ENCODE data around the gene ZNF831.

Gene ZNF831

GRCh38 chr20:59163631-59164530 lies at the start of gene ZNF831:
TSS of gene ZNF831 (plus strand) at chr20:59163821. CDS start at chr20:59191020, 27,199 bp downstream.
- in situ Hi-C loops (cut with MboI; ENCODE audit: low sequenced_read_pairs), result no loop called here

GRCh38 chr20:59117526-59117925 lies 46.1 kb upstream of the ZNF831 start:
- in situ Hi-C loops (cut with MboI; ENCODE audit: low sequenced_read_pairs), result no loop called here

- in situ Hi-C loops (cut with MboI; ENCODE audit: low sequenced_read_pairs), result no loop called here
These were observed 44.8 kb upstream of the ZNF831 start for GRCh38 chr20:59118855-59119254.

GRCh38 chr20:59120491-59120890 lies 43.1 kb upstream of the ZNF831 start:
- in situ Hi-C loops (cut with MboI; ENCODE audit: low sequenced_read_pairs), result no loop called here

GRCh38 chr20:59120919-59121318 lies 42.7 kb upstream of the ZNF831 start:
- in situ Hi-C loops (cut with MboI; ENCODE audit: low sequenced_read_pairs), result no loop called here

- in situ Hi-C loops (cut with MboI; ENCODE audit: low sequenced_read_pairs), result no loop called here
These were observed 41.7 kb upstream of the ZNF831 start for GRCh38 chr20:59121714-59122565.

GRCh38 chr20:59122566-59122919 lies 41.1 kb upstream of the ZNF831 start:
- in situ Hi-C loops (cut with MboI; ENCODE audit: low sequenced_read_pairs), result no loop called here

- in situ Hi-C loops (cut with MboI; ENCODE audit: low sequenced_read_pairs), result no loop called here
These were observed 40.5 kb upstream of the ZNF831 start for GRCh38 chr20:59123011-59123677.

GRCh38 chr20:59123678-59124255 lies 39.9 kb upstream of the ZNF831 start:
- in situ Hi-C loops (cut with MboI; ENCODE audit: low sequenced_read_pairs), result no loop called here

- in situ Hi-C loops (cut with MboI; ENCODE audit: low sequenced_read_pairs), result no loop called here
These were observed 39.2 kb upstream of the ZNF831 start for GRCh38 chr20:59124296-59125029.

- in situ Hi-C loops (cut with MboI; ENCODE audit: low sequenced_read_pairs), result no loop called here
These were observed 38.3 kb upstream of the ZNF831 start for GRCh38 chr20:59125332-59125731.

- in situ Hi-C loops (cut with MboI; ENCODE audit: low sequenced_read_pairs), result no loop called here
These were observed 37.8 kb upstream of the ZNF831 start for GRCh38 chr20:59125836-59126235.

GRCh38 chr20:59127839-59128238 lies 35.8 kb upstream of the ZNF831 start:
- in situ Hi-C loops (cut with MboI; ENCODE audit: low sequenced_read_pairs), result no loop called here

- in situ Hi-C loops (cut with MboI; ENCODE audit: low sequenced_read_pairs), result no loop called here
These were observed 31.9 kb upstream of the ZNF831 start for GRCh38 chr20:59131551-59132285.

- in situ Hi-C loops (cut with MboI; ENCODE audit: low sequenced_read_pairs), result no loop called here
These were observed 29.4 kb upstream of the ZNF831 start for GRCh38 chr20:59134182-59134581.

GRCh38 chr20:59135093-59135492 lies 28.5 kb upstream of the ZNF831 start:
- in situ Hi-C loops (cut with MboI; ENCODE audit: low sequenced_read_pairs), result no loop called here

- in situ Hi-C loops (cut with MboI; ENCODE audit: low sequenced_read_pairs), result no loop called here
These were observed 27.6 kb upstream of the ZNF831 start for GRCh38 chr20:59136027-59136426.

GRCh38 chr20:59137532-59137931 lies 26.1 kb upstream of the ZNF831 start:
- in situ Hi-C loops (cut with MboI; ENCODE audit: low sequenced_read_pairs), result no loop called here

GRCh38 chr20:59138114-59138748 lies 25.4 kb upstream of the ZNF831 start:
- in situ Hi-C loops (cut with MboI; ENCODE audit: low sequenced_read_pairs), result no loop called here

Data from HL-60/S4 treated with phorbol 12-myristate 13-acetate at 8.2 ng/mL for 4 days and 3 days (cell line).